Measurements from ENCODE around the gene HEXD. TPM values are rescaled to one million over a fixed set of nuclear protein-coding genes. Genes with fewer than 3 reads are reported as not detected.

Gene HEXD
- total and polyA plus RNA-seq, 12 donors: 8.9 to 292 (median 43.8) TPM

DNA sequence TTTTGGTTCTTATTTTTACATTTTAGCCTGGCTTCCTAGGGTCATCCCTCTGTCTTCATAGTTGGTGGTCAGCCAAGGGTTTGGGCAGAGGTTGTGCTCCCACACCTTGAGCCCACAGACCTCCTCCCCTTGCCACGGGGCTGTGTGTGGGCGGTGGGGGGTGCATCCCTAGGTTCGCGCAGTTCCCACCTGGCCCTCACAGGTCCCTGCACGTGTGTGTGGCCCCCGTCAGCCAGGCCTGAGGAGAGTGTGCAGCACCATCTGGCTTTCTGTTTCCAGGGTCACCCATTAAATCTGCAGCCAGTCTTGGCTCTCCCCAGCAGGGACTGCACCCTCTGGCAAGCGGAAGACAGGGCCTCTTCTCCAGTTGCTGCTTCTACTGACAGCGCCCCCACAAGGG, 13.9 kb downstream of the HEXD start:
- 78 to 90% (median 85%) methylated on average over 3 to 8 of the region's 8 CpGs for WGBS, 4 donors
- no peak overlapping the region for H3K27ac ChIP-seq
- DNase-seq: no peak
- TF ChIP-seq POLR2A (IDR thresholded peaks at IDR 0.05): no peak
- TF ChIP-seq, protein P1, sequence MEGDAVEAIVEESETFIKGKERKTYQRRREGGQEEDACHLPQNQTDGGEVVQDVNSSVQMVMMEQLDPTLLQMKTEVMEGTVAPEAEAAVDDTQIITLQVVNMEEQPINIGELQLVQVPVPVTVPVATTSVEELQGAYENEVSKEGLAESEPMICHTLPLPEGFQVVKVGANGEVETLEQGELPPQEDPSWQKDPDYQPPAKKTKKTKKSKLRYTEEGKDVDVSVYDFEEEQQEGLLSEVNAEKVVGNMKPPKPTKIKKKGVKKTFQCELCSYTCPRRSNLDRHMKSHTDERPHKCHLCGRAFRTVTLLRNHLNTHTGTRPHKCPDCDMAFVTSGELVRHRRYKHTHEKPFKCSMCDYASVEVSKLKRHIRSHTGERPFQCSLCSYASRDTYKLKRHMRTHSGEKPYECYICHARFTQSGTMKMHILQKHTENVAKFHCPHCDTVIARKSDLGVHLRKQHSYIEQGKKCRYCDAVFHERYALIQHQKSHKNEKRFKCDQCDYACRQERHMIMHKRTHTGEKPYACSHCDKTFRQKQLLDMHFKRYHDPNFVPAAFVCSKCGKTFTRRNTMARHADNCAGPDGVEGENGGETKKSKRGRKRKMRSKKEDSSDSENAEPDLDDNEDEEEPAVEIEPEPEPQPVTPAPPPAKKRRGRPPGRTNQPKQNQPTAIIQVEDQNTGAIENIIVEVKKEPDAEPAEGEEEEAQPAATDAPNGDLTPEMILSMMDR (IDR thresholded peaks at IDR 0.05): no peak
- no peaks in the 10 kb centered on the region for H3K27me3 ChIP-seq
- no peaks in the 10 kb centered on the region for H3K4me1 ChIP-seq (replicated peaks in 1 of 2)
- no peaks in the 10 kb centered on the region for H3K9me3 ChIP-seq (replicated peaks in 1 of 3)
- peaks cover 0 to 9% of the 10 kb centered on the region in 2 donors for H3K36me3 ChIP-seq (replicated peaks in 1 of 2)
- intact Hi-C loops (cut with DNase I): no loop called here
- no peak overlapping the region for H3K4me3 ChIP-seq

DNA sequence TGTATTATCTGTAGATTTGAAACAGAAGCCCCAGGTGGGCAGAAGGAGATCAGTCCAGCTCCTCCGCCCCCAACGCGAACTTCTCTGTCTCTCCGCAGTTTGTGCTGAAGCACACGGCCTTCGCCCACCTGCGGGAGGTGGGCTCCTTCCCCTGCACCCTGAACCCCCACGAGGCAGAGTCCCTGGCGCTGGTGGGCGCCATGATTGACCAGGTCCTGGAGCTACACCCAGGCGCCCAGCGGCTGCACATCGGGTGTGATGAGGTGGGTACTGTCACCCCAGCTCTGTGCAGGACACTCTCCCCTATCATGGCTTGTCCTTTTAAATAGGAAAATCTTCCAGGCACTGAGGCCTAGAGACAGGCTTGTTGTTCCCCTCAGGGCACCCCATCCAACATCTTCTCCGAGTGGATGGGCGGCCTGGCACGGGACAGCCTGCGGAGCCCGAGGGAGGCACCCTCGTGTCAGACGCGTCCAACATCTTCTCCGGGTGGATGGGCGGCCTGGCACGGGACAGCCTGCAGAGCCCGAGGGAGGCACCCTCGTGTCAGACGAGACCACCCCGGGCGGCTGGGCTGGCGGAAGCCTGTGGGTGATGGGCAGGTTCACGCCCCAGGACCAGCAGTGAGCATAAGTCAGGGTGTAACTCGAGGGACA, 15.5 kb downstream of the HEXD start:
- intact Hi-C loops (cut with DNase I): no loop called here

DNA sequence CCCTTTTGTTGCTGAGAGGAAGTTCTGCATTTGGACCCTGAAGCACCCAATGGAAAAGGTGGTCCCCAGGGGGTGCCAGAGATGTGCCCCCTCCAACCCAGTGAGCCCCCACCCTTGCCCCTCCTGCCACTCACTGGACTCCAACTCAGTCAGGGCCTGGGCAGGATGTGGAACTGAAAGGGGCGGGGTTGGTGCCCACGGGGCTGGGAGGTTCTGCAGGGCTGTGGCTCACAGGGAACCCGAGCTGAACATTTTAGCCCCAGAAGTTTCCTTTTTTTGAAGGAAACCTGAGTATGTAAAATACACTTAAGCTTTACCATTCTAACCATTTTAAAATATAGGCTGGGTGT, 16.0 kb downstream of the HEXD start:
- Histone ChIP-seq H3K27me3 (no peaks in the 10 kb centered on the region), H3K4me1 (replicated peaks in 1 of 2) (no peaks in the 10 kb centered on the region), H3K4me3 (no peak overlapping the region), H3K9me3 (replicated peaks in 1 of 3) (no peaks in the 10 kb centered on the region), H3K27ac (no peak overlapping the region), H3K36me3 (replicated peaks in 1 of 2) (peaks cover 0 to 15% of the 10 kb centered on the region in 2 donors)
- intact Hi-C loops (cut with DNase I): no loop called here
- TF ChIP-seq POLR2A (IDR thresholded peaks at IDR 0.05): no peak
- TF ChIP-seq, protein P1 (IDR thresholded peaks at IDR 0.05): no peak
- WGBS, 4 donors: 56 to 80% (median 73%) methylated on average over 3 of the region's 3 CpGs
- no peak for DNase-seq

More for the DNA sequence above, 15.5 kb downstream of the HEXD start:
- TF ChIP-seq, protein P1 (IDR thresholded peaks at IDR 0.05): no peak
- TF ChIP-seq POLR2A (IDR thresholded peaks at IDR 0.05): no peak
- Histone ChIP-seq H3K9me3 (replicated peaks in 1 of 3) (no peaks in the 10 kb centered on the region), H3K27ac (no peak overlapping the region), H3K4me1 (replicated peaks in 1 of 2) (no peaks in the 10 kb centered on the region), H3K27me3 (no peaks in the 10 kb centered on the region), H3K36me3 (replicated peaks in 1 of 2) (peaks cover 0 to 15% of the 10 kb centered on the region in 2 donors), H3K4me3 (no peak overlapping the region)
- no peak for DNase-seq
- WGBS, 4 donors: 85 to 96% (median 91%) methylated on average over 15 to 32 of the region's 32 CpGs

DNA sequence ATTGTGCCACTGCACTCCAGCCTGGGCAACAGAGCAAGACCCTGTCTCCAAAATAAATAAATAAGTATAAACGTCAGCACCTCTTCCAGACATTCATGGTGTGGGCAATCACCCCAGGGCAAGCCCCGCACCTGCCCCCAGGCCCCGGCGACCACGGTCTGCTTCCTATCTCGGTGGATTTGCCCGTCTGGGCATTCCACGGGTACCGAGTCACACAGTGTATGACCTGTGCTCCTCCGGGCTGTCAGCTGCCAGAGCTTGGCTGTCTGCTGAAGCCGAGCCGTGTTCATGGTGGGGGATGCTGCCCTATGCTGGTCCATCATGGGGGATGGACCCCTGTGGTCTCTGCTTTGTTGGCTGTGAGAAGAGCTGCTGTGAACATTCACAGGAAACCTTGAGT, 17.0 kb downstream of the HEXD start:
- Histone ChIP-seq H3K4me3 (no peak overlapping the region), H3K9me3 (replicated peaks in 1 of 3) (no peaks in the 10 kb centered on the region), H3K27me3 (no peaks in the 10 kb centered on the region), H3K4me1 (replicated peaks in 1 of 2) (no peaks in the 10 kb centered on the region), H3K27ac (no peak overlapping the region), H3K36me3 (replicated peaks in 1 of 2) (peaks cover 0 to 15% of the 10 kb centered on the region in 2 donors)
- intact Hi-C loops (cut with DNase I): no loop called here
- 81 to 92% (median 88%) methylated on average over 12 of the region's 12 CpGs for WGBS, 4 donors
- no peak for DNase-seq
- TF ChIP-seq, protein P1 (IDR thresholded peaks at IDR 0.05): no peak
- no peak for TF ChIP-seq POLR2A (IDR thresholded peaks at IDR 0.05)
